Adipose tissue (tissue), 3 donors: ENCODE data around the gene PPIF. TPM values are rescaled to one million over a fixed set of nuclear protein-coding genes. Genes with fewer than 3 reads are reported as not detected.
"Not testable (repeated sequence)": the region's sequence is repeated elsewhere in the genome, so short reads cannot be mapped to it uniquely, and the experiment has no call there.

Experiments
- H3K27ac ChIP-seq: one replicate; pipeline ENCODE4 v1.5.1; 2013; ENCODE audit warnings: low read depth, low read length
- WGBS, 3 donors: extraction: QIAGEN DNeasy Blood & Tissue Kit; methylation state at CpG; one replicate each; pipeline ENCODE4 v1.1.7; 2013; 5-methylcytosine and 5-hydroxymethylcytosine counted together
- polyA plus RNA-seq, 3 donors: library from polyadenylated mRNA; stranded (reverse); fragments of 200-250 nt; gene quantifications; one replicate each; pipeline ENCODE4 v1.2.3, GENCODE V29; 2013
- donor health status: healthy with polysubstance abuse.
- donor health status: Bipolar disorder and iron deficiency.
- donor health status: healthy.

Gene PPIF
- polyA plus RNA-seq, 3 donors: 36.1 to 173 (median 64.0) TPM

- H3K27ac ChIP-seq: no peak overlapping the region
- 92 to 100% (median 95%) methylated on average over 3 of the region's 3 CpGs for WGBS, 3 donors
Observed at GRCh38 chr10:79326361-79327089, 20.7 kb upstream of the PPIF start.

- H3K27ac ChIP-seq: no peak overlapping the region
- 95 to 98% (median 97%) methylated on average over 8 of the region's 8 CpGs for WGBS, 3 donors
Observed at GRCh38 chr10:79327090-79327457, 20.2 kb upstream of the PPIF start.

GRCh38 chr10:79328147-79328701 lies 19.0 kb upstream of the PPIF start:
- 88 to 95% (median 89%) methylated on average over 6 of the region's 6 CpGs for WGBS, 3 donors
- no peak overlapping the region for H3K27ac ChIP-seq

GRCh38 chr10:79328737-79329504 lies 18.3 kb upstream of the PPIF start:
- 89 to 93% (median 92%) methylated on average over 14 of the region's 14 CpGs for WGBS, 3 donors
- H3K27ac ChIP-seq: no peak overlapping the region

- no peak overlapping the region for H3K27ac ChIP-seq
- WGBS, 3 donors: 83 to 93% (median 91%) methylated on average over 9 of the region's 9 CpGs
Observed at GRCh38 chr10:79329529-79329928, 17.7 kb upstream of the PPIF start.

GRCh38 chr10:79331226-79331625 lies 16.0 kb upstream of the PPIF start:
- WGBS, 3 donors: 85 to 92% (median 92%) methylated on average over 5 of the region's 5 CpGs
- no peak overlapping the region for H3K27ac ChIP-seq

- no peak overlapping the region for H3K27ac ChIP-seq
- 36 to 82% (median 55%) methylated on average over 6 of the region's 6 CpGs for WGBS, 3 donors
Observed at GRCh38 chr10:79331709-79332108, 15.6 kb upstream of the PPIF start.

- WGBS, 3 donors: 94 to 98% (median 95%) methylated on average over 2 to 5 of the region's 10 CpGs
- H3K27ac ChIP-seq: not testable (repeated sequence)
Observed at GRCh38 chr10:79332610-79333315, 14.5 kb upstream of the PPIF start.

GRCh38 chr10:79333513-79333912 lies 13.8 kb upstream of the PPIF start:
- no peak overlapping the region for H3K27ac ChIP-seq
- 95 to 96% (median 95%) methylated on average over 2 of the region's 2 CpGs for WGBS, 3 donors

- no peak overlapping the region for H3K27ac ChIP-seq
- 94 to 98% (median 96%) methylated on average over 2 of the region's 2 CpGs for WGBS, 3 donors
Observed at GRCh38 chr10:79334573-79334972, 12.7 kb upstream of the PPIF start.

- H3K27ac ChIP-seq: no peak overlapping the region
- WGBS, 3 donors: 75 to 86% (median 76%) methylated on average over 2 of the region's 2 CpGs
Observed at GRCh38 chr10:79335094-79335469, 12.2 kb upstream of the PPIF start.

GRCh38 chr10:79335470-79336235 lies 11.6 kb upstream of the PPIF start:
- no peak overlapping the region for H3K27ac ChIP-seq
- WGBS, 3 donors: 69 to 90% (median 85%) methylated on average over 12 to 13 of the region's 13 CpGs

- 93 to 100% (median 96%) methylated on average over 3 of the region's 3 CpGs for WGBS, 3 donors
- H3K27ac ChIP-seq: no peak overlapping the region
Observed at GRCh38 chr10:79336276-79336675, 11.0 kb upstream of the PPIF start.

- H3K27ac ChIP-seq: no peak overlapping the region
- 74 to 88% (median 74%) methylated on average over 7 of the region's 7 CpGs for WGBS, 3 donors
Observed at GRCh38 chr10:79336739-79337138, 10.5 kb upstream of the PPIF start.

- H3K27ac ChIP-seq: not testable (repeated sequence)
- WGBS, 3 donors: 96 to 100% (median 98%) methylated on average over 7 of the region's 11 CpGs
Observed at GRCh38 chr10:79337783-79338469, 9.3 kb upstream of the PPIF start.

GRCh38 chr10:79339266-79339665 lies 8.0 kb upstream of the PPIF start:
- no peak overlapping the region for H3K27ac ChIP-seq
- 89 to 95% (median 91%) methylated on average over 3 of the region's 3 CpGs for WGBS, 3 donors

- 81 to 94% (median 85%) methylated on average over 5 of the region's 5 CpGs for WGBS, 3 donors
- no peak overlapping the region for H3K27ac ChIP-seq
Observed at GRCh38 chr10:79340646-79341244, 6.5 kb upstream of the PPIF start.
